ENCODE data around the gene CAMK1D.

DNA sequence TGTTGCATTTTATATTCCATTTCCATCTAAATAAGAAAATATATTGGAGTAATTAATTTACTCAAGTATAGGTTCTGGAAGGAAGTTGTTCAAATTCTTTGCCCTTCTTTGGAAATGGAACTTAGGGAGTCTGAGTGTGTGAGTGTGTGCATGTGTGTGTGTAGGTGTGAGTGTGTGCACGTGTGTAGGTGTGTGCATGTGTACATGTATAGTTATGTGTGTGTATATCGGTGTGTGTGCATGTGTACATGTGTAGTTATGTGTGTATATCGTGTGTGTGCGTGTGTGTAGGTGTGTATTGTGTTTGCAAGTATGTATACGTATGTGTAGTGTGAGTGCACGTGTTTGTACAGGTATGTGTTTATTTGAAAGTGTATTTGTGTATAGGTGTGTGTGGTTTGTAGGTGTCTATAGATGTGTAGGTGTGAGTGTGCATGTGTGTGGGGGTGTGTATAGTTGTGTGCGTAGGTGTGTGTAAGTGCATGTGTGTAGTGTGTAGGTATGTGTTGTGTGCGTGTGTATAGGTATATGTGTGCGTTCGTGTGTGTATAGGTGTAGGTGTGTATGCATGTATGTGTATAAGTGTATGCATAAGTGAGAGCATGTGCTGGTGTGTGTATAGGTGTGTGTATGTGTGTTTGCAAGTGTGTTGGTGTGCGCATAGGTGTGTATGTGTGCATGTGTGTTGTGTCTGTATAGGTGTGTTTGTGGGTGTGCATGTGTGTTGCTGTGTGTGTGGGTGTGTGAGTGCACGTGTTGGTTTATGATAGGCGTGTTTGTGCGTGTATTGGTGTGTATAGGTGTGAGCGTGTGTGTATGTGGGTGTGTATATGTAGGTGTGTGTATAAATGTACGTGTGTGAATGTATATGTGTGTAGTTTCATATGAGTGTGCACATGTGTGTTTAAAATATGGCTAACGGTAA is 266.2 kb downstream of the CAMK1D start:
- TF ChIP-seq ZNF138 (CRISPR knock-in tag; conservative IDR thresholded peaks at IDR 0.05) (no peak), CTCF (IDR thresholded peaks at IDR 0.05) (no peak), JUN (CRISPR knock-in tag; IDR thresholded peaks at IDR 0.05) (no peak), ZNF423 (CRISPR knock-in tag; IDR thresholded peaks at IDR 0.05) (no peak), ATF2 (CRISPR knock-in tag; IDR thresholded peaks at IDR 0.05; ENCODE audit: borderline replicate concordance, low read depth) (no peak), CREB1 (CRISPR knock-in tag; IDR thresholded peaks at IDR 0.05) (no peak), ZBTB21 (CRISPR knock-in tag; IDR thresholded peaks at IDR 0.05; ENCODE audit: borderline replicate concordance) (no peak), HMGXB4 (CRISPR knock-in tag; IDR thresholded peaks at IDR 0.05) (no peak), EMX1 (CRISPR knock-in tag; IDR thresholded peaks at IDR 0.05) (no peak), USF1 (CRISPR knock-in tag; IDR thresholded peaks at IDR 0.05) (no peak), ATF3 (CRISPR knock-in tag; conservative IDR thresholded peaks at IDR 0.05) (no peak), PRDM15 (CRISPR knock-in tag; IDR thresholded peaks at IDR 0.05) (no peak), MLX (CRISPR knock-in tag; IDR thresholded peaks at IDR 0.05) (no peak), USF2 (CRISPR knock-in tag; IDR thresholded peaks at IDR 0.05) (no peak)

Measured in WTC11 (cell line).